Measurements from ENCODE around the gene ZNF26. TPM values are rescaled to one million over a fixed set of nuclear protein-coding genes. Genes with fewer than 3 reads are reported as not detected.

ZNF26 gene
- total and polyA plus RNA-seq, 2 of the 8 experiments (the other 6 are each of a cell fraction or from before 2014, with no cell fraction given), result 5.8 to 8.4 TPM

DNA sequence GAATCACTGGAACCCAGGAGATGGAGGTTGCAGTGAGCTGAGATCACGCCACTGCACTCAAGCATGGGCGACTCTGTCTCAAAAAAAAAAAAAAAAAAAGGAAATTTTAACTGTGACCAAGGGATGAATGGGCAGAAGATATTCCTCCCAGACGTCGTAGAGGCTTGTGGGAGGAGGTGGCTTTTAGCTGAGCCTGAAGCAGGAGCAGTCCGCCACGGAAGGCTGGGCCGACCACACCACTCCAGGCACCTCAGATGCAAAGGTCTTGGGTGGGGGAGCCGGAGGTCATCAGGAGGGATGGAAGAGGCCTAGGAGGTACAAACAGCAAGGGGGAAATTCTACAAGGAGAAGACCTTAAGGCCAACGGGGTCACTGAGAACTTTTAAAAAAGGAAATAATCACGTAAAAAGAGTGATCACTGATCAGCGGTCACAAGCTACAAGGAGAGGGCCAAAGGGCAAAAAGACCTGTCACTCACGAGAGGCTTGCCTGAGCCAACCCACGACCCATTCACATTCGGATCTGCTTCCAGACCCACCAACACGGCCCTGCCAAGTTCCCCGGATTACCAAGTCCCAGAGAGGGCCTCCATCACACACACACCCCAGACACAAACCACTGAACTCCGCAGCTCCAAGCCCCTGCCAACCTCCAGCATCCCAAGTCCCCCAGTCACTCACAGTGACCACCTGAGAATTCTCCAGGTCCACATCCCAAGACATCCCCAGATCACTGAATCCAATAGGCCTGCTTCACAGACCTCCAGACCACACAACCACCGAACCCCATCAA, 33.6 kb upstream of the ZNF26 start (continued):
- TF ChIP-seq CTBP2 (IDR thresholded peaks at IDR 0.05; ENCODE audit: borderline replicate concordance, insufficient read depth, insufficient read length, low read length), result no peak
- TF ChIP-seq, protein P1, sequence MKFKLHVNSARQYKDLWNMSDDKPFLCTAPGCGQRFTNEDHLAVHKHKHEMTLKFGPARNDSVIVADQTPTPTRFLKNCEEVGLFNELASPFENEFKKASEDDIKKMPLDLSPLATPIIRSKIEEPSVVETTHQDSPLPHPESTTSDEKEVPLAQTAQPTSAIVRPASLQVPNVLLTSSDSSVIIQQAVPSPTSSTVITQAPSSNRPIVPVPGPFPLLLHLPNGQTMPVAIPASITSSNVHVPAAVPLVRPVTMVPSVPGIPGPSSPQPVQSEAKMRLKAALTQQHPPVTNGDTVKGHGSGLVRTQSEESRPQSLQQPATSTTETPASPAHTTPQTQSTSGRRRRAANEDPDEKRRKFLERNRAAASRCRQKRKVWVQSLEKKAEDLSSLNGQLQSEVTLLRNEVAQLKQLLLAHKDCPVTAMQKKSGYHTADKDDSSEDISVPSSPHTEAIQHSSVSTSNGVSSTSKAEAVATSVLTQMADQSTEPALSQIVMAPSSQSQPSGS (IDR thresholded peaks at IDR 0.05; ENCODE audit: low read length), result no peak
- TF ChIP-seq SP1 (IDR thresholded peaks at IDR 0.05; ENCODE audit: low read depth, low read length), result no peak
- no peak for TF ChIP-seq SUZ12 (IDR thresholded peaks at IDR 0.05; ENCODE audit: low read length)
- TF ChIP-seq POLR2A (IDR thresholded peaks at IDR 0.05; ENCODE audit: control extremely low read depth in 1 of 2, low read depth in 2 of 2, low read length in 2 of 2), result no peak

All from H1 (cell line).